H1 (cell line): Measurements from ENCODE around the gene LYPD1.

ENCODE experiments used
- CREB1 ChIP-seq: IDR thresholded peaks from 2 replicates; pipeline ENCODE4 v1.6.1; 2012; ENCODE audit warnings: inconsistent platforms
- EGR1 ChIP-seq: IDR thresholded peaks from 2 replicates; pipeline ENCODE4 v1.6.1; 2011; ENCODE audit warnings: low read depth, low read length, borderline replicate concordance
- EP300 ChIP-seq, 2 experiments: IDR thresholded peaks; 1 replicate in 1 of 2; 2 replicates in 1 of 2; pipeline ENCODE4 v1.6.1; 2011 to 2012; ENCODE audit warnings: low read depth in 2 of 2, low read length in 2 of 2, mild to moderate bottlenecking in 2 of 2, borderline replicate concordance in 1 of 2, inconsistent platforms in 1 of 2, moderate library complexity in 1 of 2
- HDAC2 ChIP-seq, 2 experiments: fragments of 300-600 bp in 1 of 2; sonication (generic) in 1 of 2; IDR thresholded peaks; 2 replicates each; pipeline ENCODE4 v1.6.1; 2011 to 2012; ENCODE audit warnings: low read depth in 2 of 2, low read length in 2 of 2, mild to moderate bottlenecking in 2 of 2, moderate library complexity in 2 of 2, borderline replicate concordance in 1 of 2, inconsistent platforms in 1 of 2
- KDM5A ChIP-seq: fragments of 200-600 bp; IDR thresholded peaks from 2 replicates; pipeline ENCODE4 v1.7.1; 2012; ENCODE audit warnings: mild to moderate bottlenecking, low read length, inconsistent platforms, mixed read lengths
- MAFK ChIP-seq: IDR thresholded peaks from 2 replicates; pipeline ENCODE4 v1.6.1; 2012; ENCODE audit warnings: low read depth, mild to moderate bottlenecking, improper control_type of control experiment, low read length
- POLR2A ChIP-seq, 2 experiments: IDR thresholded peaks; 1 replicate in 1 of 2; 2 replicates in 1 of 2; pipeline ENCODE4 v1.6.1; 2011; ENCODE audit warnings: low read depth in 2 of 2, low read length in 2 of 2, mild to moderate bottlenecking in 2 of 2; ENCODE audit errors: control extremely low read depth in 1 of 2
- RAD21 ChIP-seq, 2 experiments: IDR thresholded peaks in 1 of 2; conservative IDR thresholded peaks in 1 of 2; 2 replicates each; pipeline ENCODE4 v1.6.1; 2011; ENCODE audit warnings: low read depth in 2 of 2, low read length in 2 of 2, improper control_type of control experiment in 1 of 2, inconsistent platforms in 1 of 2, mild to moderate bottlenecking in 1 of 2, moderate library complexity in 1 of 2
- RFX5 ChIP-seq: IDR thresholded peaks from 2 replicates; pipeline ENCODE4 v1.6.1; 2011; ENCODE audit warnings: low read depth, low read length, improper control_type of control experiment, borderline replicate concordance
- SP1 ChIP-seq: IDR thresholded peaks from 2 replicates; pipeline ENCODE4 v1.6.1; 2011; ENCODE audit warnings: low read depth, low read length
- TF ChIP-seq, protein P1 (sequence below), 3 experiments: IDR thresholded peaks; 1 replicate in 2 of 3; 2 replicates in 1 of 3; pipeline versions ENCODE4 v1.5.1 to v1.6.1; 2011; ENCODE audit warnings: low read length in 3 of 3, mild to moderate bottlenecking in 3 of 3, inconsistent platforms in 2 of 3, low read depth in 1 of 3, moderate library complexity in 1 of 3; ENCODE audit not compliant: insufficient read depth in 1 of 3; ENCODE audit errors: control extremely low read depth in 1 of 3
- TF ChIP-seq, protein P2 (sequence below): IDR thresholded peaks from 2 replicates; pipeline ENCODE4 v1.6.1; 2012; ENCODE audit warnings: inconsistent platforms
- TF ChIP-seq, protein P3 (sequence below): IDR thresholded peaks from 2 replicates; pipeline ENCODE4 v1.6.1; 2011; ENCODE audit warnings: low read depth, mild to moderate bottlenecking, low read length; ENCODE audit not compliant: insufficient read depth

DNA sequence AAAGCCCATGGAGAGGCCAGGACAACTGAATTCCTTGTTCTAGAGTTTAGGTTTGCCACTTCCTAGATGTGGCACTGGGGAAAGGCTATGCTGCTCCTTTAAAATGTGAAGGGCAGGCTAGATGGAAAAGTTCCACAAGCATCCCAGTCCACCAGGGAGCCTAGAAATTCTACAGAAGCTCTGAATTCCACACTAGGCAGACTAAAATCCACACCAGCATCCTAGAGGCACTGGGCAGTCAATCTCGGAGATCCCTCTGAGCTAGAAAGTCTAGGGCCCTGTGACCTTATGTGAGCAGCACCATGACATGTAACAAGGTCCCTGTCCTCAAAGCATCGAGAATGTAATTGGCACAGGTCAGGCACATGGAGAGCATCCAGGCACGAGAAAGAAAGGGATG lies 71.5 kb downstream of the LYPD1 start:
- TF ChIP-seq SP1: no peak
- no peak for TF ChIP-seq RFX5
- TF ChIP-seq, protein P1, sequence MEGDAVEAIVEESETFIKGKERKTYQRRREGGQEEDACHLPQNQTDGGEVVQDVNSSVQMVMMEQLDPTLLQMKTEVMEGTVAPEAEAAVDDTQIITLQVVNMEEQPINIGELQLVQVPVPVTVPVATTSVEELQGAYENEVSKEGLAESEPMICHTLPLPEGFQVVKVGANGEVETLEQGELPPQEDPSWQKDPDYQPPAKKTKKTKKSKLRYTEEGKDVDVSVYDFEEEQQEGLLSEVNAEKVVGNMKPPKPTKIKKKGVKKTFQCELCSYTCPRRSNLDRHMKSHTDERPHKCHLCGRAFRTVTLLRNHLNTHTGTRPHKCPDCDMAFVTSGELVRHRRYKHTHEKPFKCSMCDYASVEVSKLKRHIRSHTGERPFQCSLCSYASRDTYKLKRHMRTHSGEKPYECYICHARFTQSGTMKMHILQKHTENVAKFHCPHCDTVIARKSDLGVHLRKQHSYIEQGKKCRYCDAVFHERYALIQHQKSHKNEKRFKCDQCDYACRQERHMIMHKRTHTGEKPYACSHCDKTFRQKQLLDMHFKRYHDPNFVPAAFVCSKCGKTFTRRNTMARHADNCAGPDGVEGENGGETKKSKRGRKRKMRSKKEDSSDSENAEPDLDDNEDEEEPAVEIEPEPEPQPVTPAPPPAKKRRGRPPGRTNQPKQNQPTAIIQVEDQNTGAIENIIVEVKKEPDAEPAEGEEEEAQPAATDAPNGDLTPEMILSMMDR (IDR thresholded peaks at IDR 0.05; ENCODE audit: control extremely low read depth in 1 of 3, insufficient read depth in 1 of 3, low read depth in 1 of 3, low read length in 3 of 3): no peak
- no peak for TF ChIP-seq MAFK
- no peak for TF ChIP-seq CREB1
- TF ChIP-seq, protein P2, sequence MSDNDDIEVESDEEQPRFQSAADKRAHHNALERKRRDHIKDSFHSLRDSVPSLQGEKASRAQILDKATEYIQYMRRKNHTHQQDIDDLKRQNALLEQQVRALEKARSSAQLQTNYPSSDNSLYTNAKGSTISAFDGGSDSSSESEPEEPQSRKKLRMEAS: no peak
- TF ChIP-seq, protein P3, sequence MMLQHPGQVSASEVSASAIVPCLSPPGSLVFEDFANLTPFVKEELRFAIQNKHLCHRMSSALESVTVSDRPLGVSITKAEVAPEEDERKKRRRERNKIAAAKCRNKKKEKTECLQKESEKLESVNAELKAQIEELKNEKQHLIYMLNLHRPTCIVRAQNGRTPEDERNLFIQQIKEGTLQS: no peak
- TF ChIP-seq POLR2A (IDR thresholded peaks at IDR 0.05; ENCODE audit: control extremely low read depth in 1 of 2, low read depth in 2 of 2, low read length in 2 of 2): no peak
- TF ChIP-seq HDAC2 (IDR thresholded peaks at IDR 0.05; ENCODE audit: borderline replicate concordance in 1 of 2, low read depth in 2 of 2, low read length in 2 of 2): no peak
- no peak for TF ChIP-seq RAD21 (IDR thresholded peaks at IDR 0.05 in 1 of 2, conservative IDR thresholded peaks at IDR 0.05 in 1 of 2; ENCODE audit: low read depth in 2 of 2, low read length in 2 of 2)
- no peak for TF ChIP-seq EP300 (IDR thresholded peaks at IDR 0.05; ENCODE audit: borderline replicate concordance in 1 of 2, low read depth in 2 of 2, low read length in 2 of 2)
- TF ChIP-seq EGR1: no peak
- TF ChIP-seq KDM5A: no peak
